Measurements from ENCODE around the gene IGFBPL1. TPM values are rescaled to one million over a fixed set of nuclear protein-coding genes. Genes with fewer than 3 reads are reported as not detected.
A peak's percentile ranks its signal among the peaks of the same experiment; 100 is the strongest.

IGFBPL1 gene
- total RNA-seq, 1 donor: 0.36 TPM

GRCh38 chr9:38387066-38387465, 37.2 kb downstream of the IGFBPL1 start:
- Histone ChIP-seq H3K4me2 (ENCODE audit: insufficient read depth, low read length) (no peak overlapping the region), H3K27ac (ENCODE audit: low read depth, low read length) (no peak overlapping the region), H3K4me1 (ENCODE audit: insufficient read depth, low read length) (peaks cover 27% of the 10 kb centered on the region)

GRCh38 chr9:38386319-38386895, 37.8 kb downstream of the IGFBPL1 start:
- no peak for TF ChIP-seq CTCF (IDR thresholded peaks at IDR 0.05; ENCODE audit: extremely low read depth, low read depth, low read length)
- no peaks in the 10 kb centered on the region for H4K20me1 ChIP-seq (ENCODE audit: insufficient read depth, low read length)
- no peaks in the 10 kb centered on the region for H3K27me3 ChIP-seq (ENCODE audit: insufficient read depth, low read length)
- H3K4me2 ChIP-seq (ENCODE audit: insufficient read depth, low read length): no peak overlapping the region
- no peak overlapping the region for H3K27ac ChIP-seq (ENCODE audit: low read depth, low read length)
- no peaks in the 10 kb centered on the region for H3K79me2 ChIP-seq (ENCODE audit: insufficient read depth, low read length)
- no peak for DNase-seq (ENCODE audit: insufficient read length, low spot score, missing footprints)
- no peaks in the 10 kb centered on the region for H3K36me3 ChIP-seq (ENCODE audit: insufficient read depth, low read length)
- H2AFZ ChIP-seq (ENCODE audit: low read length): no peak overlapping the region
- H3K4me1 ChIP-seq (ENCODE audit: insufficient read depth, low read length): peaks cover 27% of the 10 kb centered on the region
- H3K9me3 ChIP-seq (ENCODE audit: low read depth, low read length): no peaks in the 10 kb centered on the region
- no peak overlapping the region for H3K4me3 ChIP-seq (ENCODE audit: insufficient read depth, low read length)

More at GRCh38 chr9:38387066-38387465, 37.2 kb downstream of the IGFBPL1 start:
- no peaks in the 10 kb centered on the region for H3K36me3 ChIP-seq (ENCODE audit: insufficient read depth, low read length)
- no peaks in the 10 kb centered on the region for H3K27me3 ChIP-seq (ENCODE audit: insufficient read depth, low read length)
- H3K79me2 ChIP-seq (ENCODE audit: insufficient read depth, low read length): no peaks in the 10 kb centered on the region
- no peak for DNase-seq (ENCODE audit: insufficient read length, low spot score, missing footprints)
- H3K4me3 ChIP-seq (ENCODE audit: insufficient read depth, low read length): no peak overlapping the region
- H4K20me1 ChIP-seq (ENCODE audit: insufficient read depth, low read length): no peaks in the 10 kb centered on the region
- no peak overlapping the region for H2AFZ ChIP-seq (ENCODE audit: low read length)
- no peak for TF ChIP-seq CTCF (IDR thresholded peaks at IDR 0.05; ENCODE audit: extremely low read depth, low read depth, low read length)
- H3K9me3 ChIP-seq (ENCODE audit: low read depth, low read length): no peaks in the 10 kb centered on the region

GRCh38 chr9:38385896-38386295, 38.4 kb downstream of the IGFBPL1 start:
- no peaks in the 10 kb centered on the region for H3K27me3 ChIP-seq (ENCODE audit: insufficient read depth, low read length)
- no peak for TF ChIP-seq CTCF (IDR thresholded peaks at IDR 0.05; ENCODE audit: extremely low read depth, low read depth, low read length)
- H3K36me3 ChIP-seq (ENCODE audit: insufficient read depth, low read length): no peaks in the 10 kb centered on the region
- no peak overlapping the region for H3K27ac ChIP-seq (ENCODE audit: low read depth, low read length)
- H3K4me3 ChIP-seq (ENCODE audit: insufficient read depth, low read length): no peak overlapping the region
- H3K4me2 ChIP-seq (ENCODE audit: insufficient read depth, low read length): no peak overlapping the region
- no peaks in the 10 kb centered on the region for H3K9me3 ChIP-seq (ENCODE audit: low read depth, low read length)
- peak overlapping the region; percentile 0 for H2AFZ ChIP-seq (ENCODE audit: low read length)
- no peak for DNase-seq (ENCODE audit: insufficient read length, low spot score, missing footprints)
- H3K79me2 ChIP-seq (ENCODE audit: insufficient read depth, low read length): no peaks in the 10 kb centered on the region
- peaks cover 27% of the 10 kb centered on the region for H3K4me1 ChIP-seq (ENCODE audit: insufficient read depth, low read length)
- no peaks in the 10 kb centered on the region for H4K20me1 ChIP-seq (ENCODE audit: insufficient read depth, low read length)

GRCh38 chr9:38384990-38385848, 39.0 kb downstream of the IGFBPL1 start:
- H2AFZ ChIP-seq (ENCODE audit: low read length): peak overlapping the region; percentile 0
- H3K4me3 ChIP-seq (ENCODE audit: insufficient read depth, low read length): no peak overlapping the region
- no peak overlapping the region for H3K27ac ChIP-seq (ENCODE audit: low read depth, low read length)
- no peaks in the 10 kb centered on the region for H4K20me1 ChIP-seq (ENCODE audit: insufficient read depth, low read length)
- no peak for TF ChIP-seq CTCF (IDR thresholded peaks at IDR 0.05; ENCODE audit: extremely low read depth, low read depth, low read length)
- no peaks in the 10 kb centered on the region for H3K36me3 ChIP-seq (ENCODE audit: insufficient read depth, low read length)
- H3K4me2 ChIP-seq (ENCODE audit: insufficient read depth, low read length): no peak overlapping the region
- no peaks in the 10 kb centered on the region for H3K27me3 ChIP-seq (ENCODE audit: insufficient read depth, low read length)
- peaks cover 27% of the 10 kb centered on the region for H3K4me1 ChIP-seq (ENCODE audit: insufficient read depth, low read length)
- no peaks in the 10 kb centered on the region for H3K9me3 ChIP-seq (ENCODE audit: low read depth, low read length)
- no peaks in the 10 kb centered on the region for H3K79me2 ChIP-seq (ENCODE audit: insufficient read depth, low read length)
- DNase-seq (ENCODE audit: insufficient read length, low spot score, missing footprints): no peak

Data from osteoblast (primary cell).